GM18499 (cell line): Measurements from ENCODE around the gene CLVS2.

Source experiments
- ATAC-seq: cut with Tn5 transposase; IDR thresholded peaks from one replicate; pipeline ENCODE4 v1.9.1; 2021; ENCODE audit warnings: moderate number of reproducible peaks; ENCODE audit not compliant: insufficient read depth, unreplicated experiment

CLVS2 gene

DNA sequence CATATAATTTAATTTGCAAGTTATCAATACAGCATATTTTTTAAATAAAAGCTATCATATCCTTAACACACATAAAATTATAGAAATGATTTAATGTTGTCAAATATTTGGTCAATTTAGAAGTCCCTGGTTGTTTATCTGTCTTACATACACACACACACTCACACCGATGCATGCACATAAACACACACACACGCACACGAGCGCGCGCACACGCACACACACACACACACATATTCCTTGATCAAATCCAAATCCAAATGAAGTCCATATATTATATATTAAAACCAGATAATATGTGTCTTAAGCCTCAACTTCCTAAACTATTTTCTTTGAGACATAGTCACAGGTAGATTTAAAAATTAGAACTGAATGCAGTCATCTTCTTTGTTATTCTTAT, 120.3 kb downstream of the CLVS2 start:
- ATAC-seq, result no peak

DNA sequence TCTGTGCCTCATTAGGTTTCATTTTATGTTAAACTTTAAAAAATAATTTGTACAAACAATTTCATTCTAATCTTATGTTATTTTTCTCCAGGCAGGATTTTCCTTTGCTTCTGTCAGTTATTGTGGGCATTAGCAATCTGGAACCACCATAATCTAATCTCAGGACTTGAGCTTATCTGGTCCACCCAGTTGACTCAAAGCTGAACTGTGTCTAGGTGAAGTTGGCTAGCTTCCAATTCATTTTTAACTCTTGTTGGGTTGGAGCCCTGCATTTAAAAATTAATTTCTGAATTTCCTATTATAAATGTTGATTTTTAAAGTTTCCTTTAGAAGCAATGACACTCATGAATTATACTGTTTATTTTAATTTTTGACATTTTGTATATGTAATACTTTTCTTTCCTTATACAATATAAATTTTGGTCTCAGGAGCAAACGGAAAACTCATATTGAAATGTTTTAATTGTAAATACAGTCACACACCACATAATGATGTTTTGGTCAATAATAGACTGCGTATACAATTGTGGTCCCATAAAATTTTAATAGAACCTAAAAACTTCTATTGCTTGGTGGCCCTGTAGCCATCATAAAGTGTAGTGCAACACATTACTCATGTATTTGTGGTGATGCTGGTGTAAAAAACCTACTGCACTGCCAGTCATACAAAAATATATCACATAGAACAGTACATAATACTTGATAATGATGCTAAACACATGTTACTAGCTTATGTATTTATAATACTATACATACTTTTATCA, 121.3 kb downstream of the CLVS2 start:
- no peak for ATAC-seq

DNA sequence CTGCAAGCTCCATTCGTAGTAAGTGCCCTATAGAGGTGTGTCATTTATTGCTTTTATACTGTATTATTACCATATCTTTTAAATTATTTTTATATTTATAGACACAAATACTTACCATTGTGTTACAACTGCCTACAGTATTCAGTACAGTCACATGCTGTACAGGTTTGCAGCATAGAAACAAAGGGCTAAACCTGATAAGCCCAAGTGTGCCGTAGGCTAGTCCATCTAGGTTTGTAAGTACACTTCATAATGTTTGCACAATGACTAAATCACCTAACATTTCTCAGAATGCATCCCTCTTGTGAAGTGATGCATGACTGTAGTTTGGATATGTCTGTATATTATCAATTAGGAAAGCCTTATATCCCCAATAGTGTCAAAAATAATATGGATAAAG, 122.8 kb downstream of the CLVS2 start:
- ATAC-seq, result no peak
